ENCODE results near the gene GCNT4.

Gene GCNT4

DNA sequence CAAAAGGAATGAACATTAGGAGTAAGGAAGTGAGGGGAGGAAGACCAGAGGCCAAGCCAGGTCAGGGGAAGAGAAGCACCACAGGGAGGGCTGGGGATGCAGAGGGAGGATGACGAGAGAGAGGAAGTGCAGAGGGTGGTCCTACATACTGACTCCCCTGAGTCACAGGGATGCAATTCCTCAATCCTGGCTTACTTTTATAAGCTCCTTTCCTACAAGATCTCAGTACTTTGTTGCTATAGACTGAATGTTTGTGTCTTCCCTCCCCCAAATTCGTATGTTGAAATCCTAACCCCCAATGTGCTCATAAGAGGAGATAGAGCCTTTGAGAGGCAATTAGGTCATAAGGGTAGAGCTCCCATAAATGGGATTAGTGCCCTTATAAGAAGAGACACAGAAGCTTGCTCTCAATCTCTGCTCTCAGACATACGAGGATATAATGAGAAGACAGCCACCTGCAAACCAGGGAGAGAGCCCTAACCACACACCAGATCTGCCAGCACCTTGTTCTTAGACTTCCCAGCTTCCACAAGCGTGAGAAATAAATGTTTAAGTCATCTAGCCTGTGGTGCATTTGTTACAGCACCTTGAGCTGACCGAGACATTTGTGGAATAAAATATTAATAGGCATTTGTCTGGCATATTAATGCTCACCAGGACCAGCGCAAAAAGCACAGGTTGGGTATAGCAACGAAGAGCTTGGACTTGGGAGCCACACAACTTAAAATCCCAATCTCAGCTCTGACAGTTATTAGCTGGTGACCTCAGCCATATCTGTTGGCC lies 33.4 kb downstream of the GCNT4 start:
- DNase-seq (ENCODE audit: low read depth in 3 of 3): no peak

DNA sequence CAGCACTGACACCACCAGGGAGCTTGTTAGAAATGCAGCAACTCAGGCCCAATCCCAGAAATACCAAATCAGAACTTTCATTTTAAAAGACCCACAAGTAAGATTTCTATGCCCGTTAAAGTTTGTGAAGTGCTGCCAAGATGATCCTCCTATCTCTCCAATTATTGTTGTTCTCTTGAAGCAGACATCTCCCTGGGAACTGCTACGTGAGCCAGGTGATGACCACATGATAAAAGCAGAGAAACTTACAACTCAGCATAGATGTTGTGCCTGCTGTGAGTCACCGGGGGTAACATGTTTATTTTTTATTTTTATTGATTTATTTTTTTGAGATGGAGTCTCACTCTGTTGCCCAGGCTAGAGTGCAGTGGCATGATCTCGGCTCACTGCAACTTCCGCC lies 34.4 kb downstream of the GCNT4 start:
- no peak for DNase-seq (ENCODE audit: low read depth in 3 of 3)

DNA sequence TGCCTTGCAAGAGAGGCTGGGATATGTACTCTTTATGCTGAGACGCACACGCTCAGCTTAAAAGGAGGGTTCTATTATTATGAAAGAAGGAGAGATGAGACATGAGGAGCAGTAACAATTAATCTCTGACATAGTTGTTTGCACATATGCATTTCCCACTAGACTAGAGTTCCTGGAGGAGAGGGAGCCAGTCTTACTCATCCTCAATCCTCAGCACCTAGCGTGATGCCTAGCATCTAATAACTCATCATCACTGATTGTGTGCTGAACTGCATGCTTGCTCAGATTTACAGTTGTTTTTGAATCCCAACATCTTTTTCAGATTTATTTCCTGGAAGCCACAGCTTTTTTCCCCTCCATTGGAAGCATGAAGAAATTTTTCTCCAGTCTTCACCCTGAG lies 35.5 kb downstream of the GCNT4 start:
- DNase-seq (ENCODE audit: low read depth in 3 of 3): no peak

DNA sequence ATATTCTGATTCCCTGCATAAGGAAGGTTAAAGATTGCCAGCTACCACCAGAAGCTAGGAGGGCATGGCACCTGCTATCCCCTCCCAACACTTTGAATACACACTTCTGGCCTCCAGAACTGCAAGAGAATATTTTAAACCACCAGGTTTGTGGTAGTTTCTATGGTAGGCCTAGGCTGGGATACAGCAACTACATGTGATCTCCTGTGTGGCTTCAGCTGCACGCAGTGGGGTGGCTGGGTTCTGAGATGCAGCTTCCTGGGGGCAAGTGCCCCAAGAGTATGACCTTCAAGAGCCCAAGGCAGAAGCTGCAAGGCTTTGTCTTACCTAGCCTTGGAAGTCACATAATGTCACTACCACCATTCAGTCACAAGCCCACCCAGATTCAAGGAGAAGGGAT lies 39.6 kb downstream of the GCNT4 start:
- no peak for DNase-seq (ENCODE audit: low read depth in 3 of 3)

DNA sequence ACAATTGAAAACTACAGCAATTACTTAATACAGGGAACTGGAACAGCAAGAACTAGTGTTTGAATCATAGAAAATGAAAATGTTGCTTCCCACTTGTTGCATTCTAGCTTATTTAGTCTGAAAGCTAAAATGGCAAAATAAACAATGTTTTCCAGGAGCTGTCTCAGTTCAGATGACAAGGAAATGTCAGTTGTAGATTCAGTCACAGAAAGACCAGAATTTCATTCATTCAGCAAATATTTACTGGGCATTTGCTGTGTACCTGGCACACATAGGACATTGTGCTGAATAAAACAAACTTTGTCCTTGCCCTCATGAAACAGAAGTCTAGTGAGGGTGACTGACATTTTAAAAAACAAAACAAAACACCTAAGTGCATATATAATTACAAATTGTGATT lies 41.5 kb downstream of the GCNT4 start:
- no peak for DNase-seq (ENCODE audit: low read depth in 3 of 3)

GRCh38 chr5:75009556-75010345 lies 42.6 kb downstream of the GCNT4 start:
- no peak for DNase-seq (ENCODE audit: low read depth in 3 of 3)

DNA sequence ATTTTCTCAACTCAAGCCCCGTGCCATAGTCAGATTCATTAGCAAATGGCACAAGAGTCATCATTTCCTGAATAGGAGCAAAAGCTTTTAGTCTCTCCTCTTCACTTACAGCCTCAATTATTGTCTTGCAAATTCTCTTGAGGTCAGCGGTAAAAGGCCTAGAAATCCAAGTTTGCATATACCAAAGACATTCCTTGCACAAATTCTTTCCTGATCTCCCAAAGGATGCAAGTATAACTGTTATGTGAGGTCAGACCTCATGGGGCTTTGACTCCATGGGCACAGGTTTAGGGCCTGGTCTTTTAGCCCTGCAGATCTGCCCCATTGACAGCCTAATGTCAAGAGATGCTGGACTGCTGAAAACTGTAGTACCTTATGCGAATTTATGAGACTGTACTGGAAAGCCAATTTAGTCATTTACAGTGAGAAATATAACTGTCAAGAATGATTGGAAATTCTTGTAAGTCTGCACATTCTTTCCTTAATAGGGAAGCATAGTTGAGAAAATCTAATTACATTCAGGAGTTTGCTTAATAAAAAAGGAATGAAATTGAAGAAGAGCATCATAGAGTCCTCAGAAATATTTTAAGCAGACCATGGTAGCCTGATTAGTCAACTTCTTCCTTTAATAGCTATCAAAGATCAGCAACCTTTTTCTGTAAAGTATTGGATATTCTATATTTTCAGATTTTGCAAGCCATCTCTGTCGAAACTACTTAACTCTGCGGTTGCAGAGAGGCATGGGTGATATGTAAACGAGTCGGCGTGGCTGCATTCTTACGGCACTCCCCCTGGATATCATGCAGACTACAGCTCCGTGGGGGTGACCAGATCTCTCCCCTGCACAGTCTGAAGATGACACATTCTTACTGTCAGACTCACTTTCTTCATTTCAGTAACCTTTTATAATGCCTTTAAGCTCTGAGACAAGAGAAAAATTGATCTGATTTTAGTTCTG lies 45.2 kb downstream of the GCNT4 start:
- no peak for DNase-seq (ENCODE audit: low read depth in 3 of 3)

DNA sequence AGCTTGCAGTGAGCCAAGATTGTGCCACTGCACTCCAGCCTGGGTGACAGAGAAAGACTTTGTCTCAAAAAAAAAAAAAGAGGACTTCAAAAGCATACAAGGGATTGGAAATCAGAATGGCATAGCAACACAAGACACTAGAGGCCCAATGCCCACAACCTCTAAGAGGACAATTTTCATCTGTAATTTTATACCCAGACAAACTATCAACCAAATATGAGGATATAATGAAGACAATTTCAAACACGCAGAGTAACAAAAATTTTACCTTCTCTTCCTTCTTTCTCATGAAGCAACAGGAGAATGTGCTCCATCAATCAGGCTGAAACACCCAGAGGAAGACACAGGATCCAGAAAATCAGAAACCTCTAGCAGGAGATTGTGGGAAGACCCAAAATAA lies 46.8 kb downstream of the GCNT4 start:
- no peak for DNase-seq (ENCODE audit: low read depth in 3 of 3)
